Panc1 (cell line): ENCODE measurements around the gene STK32C.

Source experiments
- CTCF ChIP-seq: fragments of 450-650 bp; IDR thresholded peaks from 2 replicates; pipeline ENCODE4 v1.5.1; 2017; ENCODE audit warnings: mild to moderate bottlenecking
- POLR2AphosphoS5 ChIP-seq: IDR thresholded peaks from 2 replicates; pipeline ENCODE4 v1.6.1; 2012; ENCODE audit warnings: mild to moderate bottlenecking, low read depth, low read length, moderate library complexity
- REST ChIP-seq, 2 experiments: IDR thresholded peaks; 2 replicates each; pipeline ENCODE4 v1.6.1; 2011 to 2012; ENCODE audit warnings: low read depth in 2 of 2, control low read depth in 1 of 2, low read length in 1 of 2, mild to moderate bottlenecking in 1 of 2, moderate library complexity in 1 of 2; ENCODE audit not compliant: insufficient read depth in 1 of 2
- SIN3A ChIP-seq: IDR thresholded peaks from 2 replicates; pipeline ENCODE4 v1.6.1; 2012; ENCODE audit warnings: low read depth, mild to moderate bottlenecking, low read length, moderate library complexity, borderline replicate concordance; ENCODE audit not compliant: insufficient read depth
- TCF7L2 ChIP-seq: IDR thresholded peaks from 2 replicates; pipeline ENCODE4 v1.6.1; 2011; ENCODE audit warnings: mild to moderate bottlenecking, low read depth, low read length, inconsistent platforms

DNA sequence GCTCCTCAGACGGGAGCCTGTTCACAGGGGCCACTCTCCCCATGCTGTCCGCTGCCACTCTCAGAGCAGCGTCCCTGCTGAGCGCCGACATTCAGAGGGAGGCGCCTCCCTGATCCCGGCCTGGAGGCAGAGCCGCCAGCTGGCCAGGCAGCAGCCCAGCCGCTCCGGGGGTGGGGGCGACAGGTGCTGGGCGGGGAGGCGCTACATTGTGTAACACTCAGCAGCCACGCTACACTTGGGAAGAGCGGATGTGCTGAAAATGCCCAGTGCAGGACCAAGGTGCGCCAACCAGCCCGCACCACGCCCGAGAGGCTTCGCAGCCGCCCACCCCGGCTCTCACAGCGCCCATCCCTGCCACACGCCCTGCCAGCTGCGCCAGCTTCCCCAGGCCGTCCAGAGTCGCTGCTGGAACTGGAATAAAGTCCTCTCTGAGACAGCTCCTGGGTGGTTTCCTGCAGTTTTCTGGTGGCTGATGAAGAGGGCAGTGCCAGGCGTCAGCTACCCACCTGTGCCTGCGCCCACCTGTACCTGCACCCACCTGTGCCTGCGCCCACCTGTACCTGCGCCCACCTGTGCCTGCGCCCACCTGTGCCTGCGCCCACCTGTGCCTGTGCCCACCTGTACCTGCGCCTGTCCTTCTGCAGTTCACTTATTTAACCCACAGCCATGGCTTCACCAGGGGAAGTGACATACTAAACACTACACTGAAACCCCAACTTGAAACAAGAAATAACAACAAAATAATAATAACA lies 25.7 kb downstream of the STK32C start:
- TF ChIP-seq CTCF (no peak), REST (IDR thresholded peaks at IDR 0.05; ENCODE audit: insufficient read depth in 1 of 2, low read depth in 2 of 2, low read length in 1 of 2) (no peak), SIN3A (no peak), POLR2AphosphoS5 (no peak), TCF7L2 (no peak)
